IPS-11a (cell line): ENCODE measurements around the gene SEMA3F.

Experiments
- H3K4me3 ChIP-seq: one replicate; pipeline ENCODE4 v1.5.1; 2013; ENCODE audit warnings: low read depth, low read length, control low read depth

SEMA3F gene

GRCh38 chr3:50169232-50169832 is 14.2 kb downstream of the SEMA3F start:
- H3K4me3 ChIP-seq = no peak overlapping the region

- H3K4me3 ChIP-seq = no peak overlapping the region
Measured at GRCh38 chr3:50169858-50170257, 14.7 kb downstream of the SEMA3F start.

- no peak overlapping the region for H3K4me3 ChIP-seq
Measured at GRCh38 chr3:50170689-50171088, 15.6 kb downstream of the SEMA3F start.

GRCh38 chr3:50171540-50172301 is 16.6 kb downstream of the SEMA3F start:
- no peak overlapping the region for H3K4me3 ChIP-seq

- no peak overlapping the region for H3K4me3 ChIP-seq
Measured at GRCh38 chr3:50172626-50173220, 17.6 kb downstream of the SEMA3F start.

- H3K4me3 ChIP-seq = no peak overlapping the region
Measured at GRCh38 chr3:50173685-50174516, 18.8 kb downstream of the SEMA3F start.

- H3K4me3 ChIP-seq = no peak overlapping the region
Measured at GRCh38 chr3:50174517-50174895, 19.4 kb downstream of the SEMA3F start.

- H3K4me3 ChIP-seq = no peak overlapping the region
Measured at GRCh38 chr3:50174947-50175524, 19.9 kb downstream of the SEMA3F start.

- H3K4me3 ChIP-seq = no peak overlapping the region
Measured at GRCh38 chr3:50177346-50177745, 22.2 kb downstream of the SEMA3F start.

- no peak overlapping the region for H3K4me3 ChIP-seq
Measured at GRCh38 chr3:50179710-50180109, 24.6 kb downstream of the SEMA3F start.

GRCh38 chr3:50181985-50182384 is 26.9 kb downstream of the SEMA3F start:
- no peak overlapping the region for H3K4me3 ChIP-seq

GRCh38 chr3:50182533-50183099 is 27.5 kb downstream of the SEMA3F start:
- H3K4me3 ChIP-seq = no peak overlapping the region

GRCh38 chr3:50183755-50184154 is 28.6 kb downstream of the SEMA3F start:
- no peak overlapping the region for H3K4me3 ChIP-seq

GRCh38 chr3:50184242-50184978 is 29.3 kb downstream of the SEMA3F start:
- no peak overlapping the region for H3K4me3 ChIP-seq

GRCh38 chr3:50185230-50185629 is 30.1 kb downstream of the SEMA3F start:
- H3K4me3 ChIP-seq = no peak overlapping the region

GRCh38 chr3:50186096-50186495 is 31.0 kb downstream of the SEMA3F start:
- no peak overlapping the region for H3K4me3 ChIP-seq

GRCh38 chr3:50187750-50188149 is 32.6 kb downstream of the SEMA3F start:
- H3K4me3 ChIP-seq = no peak overlapping the region

- H3K4me3 ChIP-seq = no peak overlapping the region
Measured at GRCh38 chr3:50189274-50189673, 34.1 kb downstream of the SEMA3F start.

GRCh38 chr3:50189989-50190388 is 34.9 kb downstream of the SEMA3F start:
- H3K4me3 ChIP-seq = no peak overlapping the region
